NCI-H748 (cell line): ENCODE results near the gene MED12L.

Source experiments
- DNase-seq: peaks from one replicate; lab custom pipeline; 2025; ENCODE audit not compliant: unreplicated experiment; lab: John Stamatoyannopoulos, UW

Gene MED12L

DNA sequence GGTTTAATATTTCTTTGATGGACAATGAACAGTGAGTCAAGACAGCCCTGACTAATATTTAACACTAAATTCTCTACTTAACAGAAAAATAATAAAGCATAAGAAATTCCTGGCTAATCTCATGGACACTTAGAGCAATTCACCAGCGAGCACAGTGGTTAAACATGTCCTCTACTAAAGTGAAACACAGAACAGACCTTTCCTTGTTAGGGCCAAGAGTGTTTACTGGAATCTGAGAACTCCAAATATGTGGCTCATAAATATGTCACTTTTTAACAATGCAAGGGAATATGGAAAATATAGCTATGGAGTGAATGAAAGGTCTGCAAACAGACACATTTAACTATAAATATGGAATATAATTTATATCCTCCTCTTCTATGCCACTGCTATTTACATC, 394.0 kb downstream of the MED12L start:
- no peak for DNase-seq

DNA sequence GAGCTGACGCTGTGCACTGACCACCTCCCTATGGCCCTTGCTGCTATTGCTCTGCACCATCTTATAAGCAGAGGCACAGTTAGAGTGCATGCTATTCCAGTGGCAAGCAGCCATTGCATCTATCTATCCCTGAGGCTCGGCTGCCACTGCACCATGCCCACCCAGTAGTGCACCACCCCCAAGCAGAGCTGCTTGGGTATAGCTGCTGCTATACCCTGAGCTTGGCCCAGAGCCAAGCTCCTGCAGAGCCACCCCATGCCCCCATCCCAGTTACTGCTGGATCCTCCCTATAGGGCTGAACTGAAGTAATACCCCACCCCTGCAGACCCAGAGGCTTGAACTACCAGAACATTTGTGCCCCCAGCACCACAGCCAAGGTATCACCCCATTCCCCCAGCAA, 395.0 kb downstream of the MED12L start:
- DNase-seq, result no peak

DNA sequence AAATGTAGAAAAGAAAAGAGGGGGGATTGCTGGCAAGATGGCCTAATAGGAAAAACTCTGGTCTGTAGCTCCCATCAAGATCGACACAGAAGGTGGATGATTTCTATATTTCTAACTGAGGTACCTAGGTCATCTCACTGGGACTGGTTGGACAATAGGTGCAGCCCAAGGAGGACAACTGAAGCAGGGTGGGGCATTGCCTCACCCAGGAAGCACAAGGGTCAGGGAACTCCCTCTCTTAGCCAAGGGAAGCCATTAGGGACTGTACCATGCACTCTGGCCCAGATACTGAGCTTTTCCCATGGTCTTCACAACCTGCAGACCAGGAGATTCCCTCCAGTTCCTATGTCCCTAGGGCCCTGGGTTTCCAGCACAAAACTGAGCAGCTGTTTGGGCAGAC, 398.0 kb downstream of the MED12L start:
- DNase-seq, result no peak

DNA sequence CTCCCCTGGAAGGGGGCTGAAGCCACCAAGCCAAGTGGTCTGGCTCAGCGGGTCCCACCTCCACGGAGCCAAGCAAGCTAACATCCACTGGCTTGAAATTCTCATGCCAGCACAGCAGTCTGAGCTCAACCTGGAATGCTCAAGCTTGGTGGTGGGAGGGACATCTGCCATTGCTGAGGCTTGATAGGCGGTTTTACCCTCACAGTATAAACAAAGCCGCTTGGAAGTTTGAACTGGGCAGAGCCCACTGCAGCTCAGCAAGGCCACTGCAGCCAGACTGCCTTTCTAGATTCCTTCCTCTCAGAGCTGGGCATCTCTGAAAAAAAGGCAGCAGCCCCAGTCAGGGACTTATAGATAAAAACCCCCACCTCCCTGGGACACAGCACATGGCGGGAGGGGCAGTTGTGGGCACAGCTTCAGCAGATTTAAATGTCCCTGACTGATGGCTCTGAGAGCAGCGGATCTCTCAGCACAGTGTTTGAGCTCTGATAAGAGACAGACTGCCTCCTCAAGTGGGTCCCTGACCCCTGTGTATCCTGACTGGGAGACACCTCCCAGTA, 398.6 kb downstream of the MED12L start:
- no peak for DNase-seq
